D721Med (cell line): ENCODE results near the gene COL9A2.

Experiments used
- DNase-seq: peaks from one replicate; pipeline ENCODE4 v3.0.0; 2011; ENCODE audit warnings: low spot score; ENCODE audit not compliant: insufficient read length
- FAIRE-seq: peaks from 2 replicates; lab custom pipeline; 2011; peaks lifted over from hg19 to GRCh38; lab: Jason Lieb, UNC
- CTCF ChIP-seq: IDR thresholded peaks from 2 replicates; pipeline ENCODE4 v1.5.1; 2012; ENCODE audit warnings: mild to moderate bottlenecking, control low read depth; ENCODE audit not compliant: insufficient read depth; ENCODE audit errors: missing control alignments

Gene COL9A2

GRCh38 chr1:40316595-40317393 lies at the start of gene COL9A2:
Gene COL9A2, minus strand, starts transcription at chr1:40317286. Its CDS starts 89 bp downstream, at chr1:40317197.
- peak; percentile 51 for DNase-seq
- no peak for TF ChIP-seq CTCF
- no peak for FAIRE-seq

- FAIRE-seq = no peak
- no peak for TF ChIP-seq CTCF
- no peak for DNase-seq
These were observed 46.6 kb upstream of the COL9A2 start for GRCh38 chr1:40363721-40364120.

- DNase-seq = no peak
- TF ChIP-seq CTCF = no peak
- FAIRE-seq = no peak
These were observed 45.6 kb upstream of the COL9A2 start for GRCh38 chr1:40362699-40363098.

GRCh38 chr1:40362199-40362598 lies 45.1 kb upstream of the COL9A2 start:
- no peak for TF ChIP-seq CTCF
- DNase-seq (no peak), FAIRE-seq (no peak)

- DNase-seq (no peak), FAIRE-seq (no peak)
- TF ChIP-seq CTCF = no peak
These were observed 44.6 kb upstream of the COL9A2 start for GRCh38 chr1:40361637-40362036.

GRCh38 chr1:40361201-40361600 lies 44.1 kb upstream of the COL9A2 start:
- no peak for TF ChIP-seq CTCF
- DNase-seq (no peak), FAIRE-seq (no peak)

- DNase-seq (no peak), FAIRE-seq (no peak)
- no peak for TF ChIP-seq CTCF
These were observed 43.5 kb upstream of the COL9A2 start for GRCh38 chr1:40360631-40361030.
